HepG2 (cell line): ENCODE results near the gene TUBE1. TPM values are rescaled to one million over a fixed set of nuclear protein-coding genes. Genes with fewer than 3 reads are reported as not detected.

Experiments
- ATAC-seq: fragments of 200-7000 bp; cut with Tn5 transposase; 3 replicates; pipeline ENCODE4 v1.9.1; 2020; ENCODE audit warnings: mild to moderate bottlenecking, moderate library complexity
- BruUV-seq: library from RNA; stranded (reverse); fragments of 400-500 nt; replicated peaks from 2 replicates; lab custom pipeline; 2021; lab: Mats Ljungman, UMichigan
- CTCF ChIA-PET: fragments of 300-600 bp; formaldehyde crosslinking; extraction: SDS; loops from one replicate; lab custom pipeline; 2021; ENCODE audit warnings: low total read pairs, inconsistent platforms, low intra/inter-chr PET ratio; lab: Yijun Ruan, JAX
- POLR2A ChIA-PET: fragments of 350-600 bp; sonication (Branson Sonifier 250); formaldehyde crosslinking; loops from one replicate; lab custom pipeline; 2020; ENCODE audit warnings: antibody characterized with exemption, inconsistent platforms; lab: Yijun Ruan, JAX
- DNase-seq: peaks from one replicate; pipeline ENCODE4 v3.0.0-alpha.2; 2015; ENCODE audit warnings: low spot score
- FAIRE-seq: peaks from 3 replicates; lab custom pipeline; 2011; peaks lifted over from hg19 to GRCh38; lab: Jason Lieb, UNC
- H2AFZ ChIP-seq: one replicate; pipeline ENCODE4 v1.6.1; 2011; ENCODE audit warnings: low read length, inconsistent platforms
- H3K27ac ChIP-seq: fragments of 300-600 bp; 3 replicates; pipeline ENCODE4 v1.8.0; 2011; ENCODE audit warnings: mixed run types, mild to moderate bottlenecking, mixed read lengths, low read length, inconsistent platforms; ENCODE audit not compliant: insufficient read depth; ENCODE audit errors: extremely low read length
- H3K27me3 ChIP-seq, 2 experiments: fragments of 200-600 bp in 1 of 2; 2 replicates in 1 of 2; 3 replicates in 1 of 2; pipeline versions ENCODE4 v1.6.0 to v1.8.0; 2011; ENCODE audit warnings: low read length in 2 of 2, mild to moderate bottlenecking in 2 of 2, moderate library complexity in 2 of 2, inconsistent platforms in 1 of 2; ENCODE audit not compliant: insufficient read depth in 2 of 2, control insufficient read depth in 1 of 2
- H3K36me3 ChIP-seq, 2 experiments: fragments of 200-600 bp in 1 of 2; replicated peaks in 1 of 2; 2 replicates in 1 of 2; 3 replicates in 1 of 2; pipeline versions ENCODE4 v1.5.1 to v1.8.0; 2011; ENCODE audit warnings: low read length in 2 of 2, inconsistent platforms in 1 of 2; ENCODE audit not compliant: insufficient read depth in 2 of 2, control insufficient read depth in 1 of 2
- H3K4me1 ChIP-seq: 2 replicates; pipeline ENCODE4 v1.5.1; 2012; ENCODE audit warnings: low read length, inconsistent platforms; ENCODE audit not compliant: insufficient read depth
- H3K4me2 ChIP-seq: 2 replicates; pipeline ENCODE4 v1.6.0; 2011; ENCODE audit warnings: low read depth, low read length, inconsistent platforms
- H3K4me3 ChIP-seq, 3 experiments: fragments of 200-600 bp in 1 of 3; sonication (generic), shearing (Covaris generic) in 1 of 3; replicated peaks in 1 of 3; 2 replicates each; pipeline ENCODE4 v1.5.1; 2011 to 2016; ENCODE audit warnings: low read length in 3 of 3, inconsistent platforms in 2 of 3, low read depth in 2 of 3, mild to moderate bottlenecking in 2 of 3, control low read depth in 1 of 3, mixed read lengths in 1 of 3; ENCODE audit not compliant: insufficient read depth in 1 of 3
- H3K79me2 ChIP-seq: one replicate; pipeline ENCODE4 v1.6.1; 2011; ENCODE audit warnings: low read length, inconsistent platforms; ENCODE audit not compliant: insufficient read depth
- H3K9ac ChIP-seq: 2 replicates; pipeline ENCODE4 v1.6.0; 2011; ENCODE audit warnings: mild to moderate bottlenecking, low read depth, low read length, inconsistent platforms; ENCODE audit not compliant: insufficient read depth
- H3K9me3 ChIP-seq: 2 replicates; pipeline ENCODE4 v1.5.1; 2012; ENCODE audit warnings: mild to moderate bottlenecking, low read length
- H4K20me1 ChIP-seq: 2 replicates; pipeline ENCODE4 v1.6.0; 2011; ENCODE audit warnings: inconsistent platforms, mild to moderate bottlenecking, low read length, moderate library complexity; ENCODE audit not compliant: insufficient read depth
- ATF4 ChIP-seq, 2 experiments: fragments of 450-650 bp in 1 of 2; sonication (generic) in 1 of 2; formaldehyde crosslinking; IDR thresholded peaks; 2 replicates each; pipeline versions ENCODE4 v1.5.0 to v1.8.0; 2020 to 2022; ENCODE audit warnings: mild to moderate bottlenecking in 1 of 2, missing genetic modification reagents in 1 of 2
- HBP1 ChIP-seq: IDR thresholded peaks from 2 replicates; pipeline ENCODE4 v1.6.1; 2016; ENCODE audit warnings: low read depth, control low read depth
- HHEX ChIP-seq: IDR thresholded peaks from 2 replicates; pipeline ENCODE4 v1.6.1; 2016; ENCODE audit warnings: control low read depth
- HOXA3 ChIP-seq: sonication (generic); formaldehyde crosslinking; IDR thresholded peaks from 2 replicates; pipeline ENCODE4 v1.5.0; 2020; ENCODE audit warnings: missing genetic modification reagents
- KMT2A ChIP-seq: sonication (generic); formaldehyde crosslinking; IDR thresholded peaks from 2 replicates; pipeline ENCODE4 v1.4.0; 2020; ENCODE audit warnings: missing genetic modification reagents
- MYNN ChIP-seq: sonication (generic); formaldehyde crosslinking; IDR thresholded peaks from 2 replicates; pipeline ENCODE4 v1.4.0; 2020; ENCODE audit warnings: mild to moderate bottlenecking, low read depth, missing genetic modification reagents
- PPARG ChIP-seq: conservative IDR thresholded peaks from 2 replicates; pipeline ENCODE4 v1.6.1; 2016; ENCODE audit warnings: missing biosample characterization, missing genetic modification reagents
- SATB2 ChIP-seq: sonication (generic); formaldehyde crosslinking; IDR thresholded peaks from 2 replicates; pipeline ENCODE4 v1.5.0; 2020; ENCODE audit warnings: missing genetic modification reagents
- TEAD2 ChIP-seq: sonication (generic); formaldehyde crosslinking; IDR thresholded peaks from 2 replicates; pipeline ENCODE4 v1.9.0; 2021; ENCODE audit warnings: missing genetic modification reagents
- TOPORS ChIP-seq: sonication (generic); formaldehyde crosslinking; IDR thresholded peaks from 2 replicates; pipeline ENCODE4 v1.8.0; 2023; ENCODE audit warnings: mild to moderate bottlenecking, missing genetic modification reagents
- ZNF253 ChIP-seq: sonication (generic); formaldehyde crosslinking; IDR thresholded peaks from 2 replicates; pipeline ENCODE4 v1.8.0; 2022; ENCODE audit warnings: mild to moderate bottlenecking, missing genetic modification reagents, borderline replicate concordance
- ZNF766 ChIP-seq: sonication (generic); formaldehyde crosslinking; IDR thresholded peaks from 2 replicates; pipeline ENCODE4 v1.5.0; 2020; ENCODE audit warnings: missing genetic modification reagents, borderline replicate concordance
- WGBS: methylation state at CpG from one replicate; pipeline ENCODE4 v1.1.6; 2017; ENCODE audit warnings: low lambda C conversion rate; 5-methylcytosine and 5-hydroxymethylcytosine counted together
- in situ Hi-C: cut with HindIII; loops from 2 replicates; pipeline ENCODE4 v1.10.0; 2017; ENCODE audit warnings: low pct_unique_long_range_greater_than_20kb; ENCODE audit not compliant: extremely low pct_ligation_motif_present
- intact Hi-C: fragments of 100-400 bp; cut with micrococcal nuclease; formaldehyde crosslinking; loops from one replicate; pipeline ENCODE4 v1.10.0; 2022; ENCODE audit not compliant: unreplicated experiment
- polyA plus RNA-seq, 8 experiments: library from polyadenylated mRNA; depleted of rRNA in 3 of 8; stranded (reverse) in 7 of 8; unstranded in 1 of 8; fragments of >200 nt; fragmentation: Illumina TruSeq in 4 of 8; extraction: Trizol in 4 of 8; gene quantifications; 2 replicates each; pipeline versions ENCODE4 v1.2.1 to v1.2.3, GENCODE V29; 2011 to 2016; ENCODE audit warnings: low read depth in 4 of 8, missing spikeins in 1 of 8, mixed read lengths in 1 of 8; ENCODE audit not compliant: insufficient read depth in 1 of 8
- total RNA-seq, 5 experiments: library from RNA; depleted of rRNA; stranded (reverse); fragments of >200 nt; fragmentation: Illumina TruSeq; extraction: Trizol; gene quantifications; 2 replicates each; pipeline ENCODE4 v1.2.3, GENCODE V29; 2016; ENCODE audit warnings: low read depth in 1 of 5

TUBE1 gene
- total and polyA plus RNA-seq, 2 of the 13 experiments (the other 11 are each of a cell fraction or from before 2014, with no cell fraction given) = 17.3 to 22.6 TPM

- no peak for TF ChIP-seq HHEX
Observed at GRCh38 chr6:112116221-112116620, 28.9 kb upstream of the TUBE1 start (continued).

GRCh38 chr6:112114577-112115223, 27.4 kb upstream of the TUBE1 start:
- intact Hi-C loops = no loop called here
- ATAC-seq = no peak
- BruUV-seq = no TSS peak
- H3K27me3 ChIP-seq = no peaks in the 10 kb centered on the region; a peak in 1 of 5 replicates
- whole genome bisulfite sequencing = 26% methylated on average over 3 of the region's 3 CpGs
- no peaks in the 10 kb centered on the region for H3K9me3 ChIP-seq
- DNase-seq = no peak
- POLR2A ChIA-PET = no interaction called here
- in situ Hi-C loops = no loop called here
- no peaks in the 10 kb centered on the region for H3K4me1 ChIP-seq
- H3K36me3 ChIP-seq = no peaks in the 10 kb centered on the region
- no peak overlapping the region for H3K4me2 ChIP-seq
- H3K79me2 ChIP-seq = no peaks in the 10 kb centered on the region
- no peak overlapping the region for H3K4me3 ChIP-seq
- TF ChIP-seq HOXA3 (CRISPR knock-in tag) = no peak
- no peak for TF ChIP-seq TOPORS (CRISPR knock-in tag)
- no peak for TF ChIP-seq ZNF253 (CRISPR knock-in tag)
- no peak for TF ChIP-seq SATB2 (CRISPR knock-in tag)
- no peak for TF ChIP-seq ATF4 (CRISPR knock-in tag; IDR thresholded peaks at IDR 0.05)
- peak; percentile 12 for FAIRE-seq
- H2AFZ ChIP-seq = no peak overlapping the region
- no peak overlapping the region for H3K9ac ChIP-seq
- CTCF ChIA-PET = no interaction called here
- H3K27ac ChIP-seq = no peak overlapping the region
- no peaks in the 10 kb centered on the region for H4K20me1 ChIP-seq

- Histone ChIP-seq H3K79me2 (no peaks in the 10 kb centered on the region), H3K9ac (no peak overlapping the region), H3K9me3 (no peaks in the 10 kb centered on the region), H3K27ac (no peak overlapping the region), H4K20me1 (no peaks in the 10 kb centered on the region), H3K4me2 (no peak overlapping the region), H3K27me3 (no peaks in the 10 kb centered on the region; a peak in 1 of 5 replicates), H3K4me1 (no peaks in the 10 kb centered on the region), H3K4me3 (no peak overlapping the region), H2AFZ (no peak overlapping the region), H3K36me3 (no peaks in the 10 kb centered on the region)
- in situ Hi-C loops (no loop called here), intact Hi-C loops (no loop called here)
- FAIRE-seq = no peak
- BruUV-seq = no TSS peak
- CTCF ChIA-PET = no interaction called here
- DNase-seq = no peak
- POLR2A ChIA-PET = no interaction called here
- no peak for ATAC-seq
- TF ChIP-seq ZNF766 (no peak), TEAD2 (CRISPR knock-in tag) (no peak), MYNN (CRISPR knock-in tag) (no peak), PPARG (CRISPR knock-in tag) (no peak), HBP1 (CRISPR knock-in tag) (no peak), KMT2A (CRISPR knock-in tag) (no peak)
Observed at GRCh38 chr6:112113918-112114317, 26.6 kb upstream of the TUBE1 start.
